Mesenchymal stem cell (in vitro differentiated cells and primary cell): ENCODE results near the gene MBP.
A peak's percentile ranks its signal among the peaks of the same experiment; 100 is the strongest.

ENCODE experiments used
- DNase-seq: peaks from one replicate; pipeline ENCODE4 v3.0.0-alpha.2; 2013
- H2AFZ ChIP-seq: one replicate; pipeline ENCODE4 v1.6.1; 2013; ENCODE audit warnings: low read depth, mild to moderate bottlenecking, control low read depth, inconsistent platforms, low read length, moderate library complexity
- H2AK5ac ChIP-seq: 2 replicates; pipeline ENCODE4 v1.6.1; 2013; ENCODE audit warnings: low read length, moderate library complexity, mild to moderate bottlenecking, inconsistent platforms; ENCODE audit not compliant: severe bottlenecking
- H2BK120ac ChIP-seq: one replicate; pipeline ENCODE4 v1.6.1; 2013; ENCODE audit warnings: low read depth, mild to moderate bottlenecking, inconsistent platforms, low read length, moderate library complexity
- H2BK12ac ChIP-seq, 2 experiments: one replicate each; pipeline ENCODE4 v1.6.1; 2013; ENCODE audit warnings: inconsistent platforms in 2 of 2, low read length in 2 of 2, mild to moderate bottlenecking in 2 of 2, moderate library complexity in 2 of 2, control low read depth in 1 of 2
- H2BK15ac ChIP-seq: one replicate; pipeline ENCODE4 v1.6.1; 2013; ENCODE audit warnings: mild to moderate bottlenecking, low read depth, inconsistent platforms; ENCODE audit not compliant: poor library complexity, severe bottlenecking
- H2BK5ac ChIP-seq: 2 replicates; pipeline ENCODE4 v1.6.1; 2013; ENCODE audit warnings: low read depth, mild to moderate bottlenecking, low read length, control low read depth, inconsistent platforms; ENCODE audit not compliant: poor library complexity, severe bottlenecking
- H3K14ac ChIP-seq, 2 experiments: one replicate each; pipeline ENCODE4 v1.6.1; 2013; ENCODE audit warnings: inconsistent platforms in 2 of 2, low read length in 2 of 2, control low read depth in 1 of 2, mild to moderate bottlenecking in 1 of 2, moderate library complexity in 1 of 2
- H3K18ac ChIP-seq, 2 experiments: one replicate each; pipeline ENCODE4 v1.6.1; 2013; ENCODE audit warnings: inconsistent platforms in 2 of 2, low read length in 2 of 2, control low read depth in 1 of 2, low read depth in 1 of 2, mild to moderate bottlenecking in 1 of 2
- H3K23ac ChIP-seq, 2 experiments: one replicate each; pipeline ENCODE4 v1.6.1; 2013; ENCODE audit warnings: inconsistent platforms in 2 of 2, low read length in 2 of 2, mild to moderate bottlenecking in 2 of 2, moderate library complexity in 2 of 2, control low read depth in 1 of 2
- H3K27ac ChIP-seq: 2 replicates; pipeline ENCODE4 v1.5.1; 2013; ENCODE audit warnings: mild to moderate bottlenecking, moderate library complexity, low read length, control low read depth, inconsistent platforms; ENCODE audit not compliant: poor library complexity, severe bottlenecking
- H3K27me3 ChIP-seq, 2 experiments: 2 replicates each; pipeline versions ENCODE4 v1.6.1 to v1.7.0; 2013; ENCODE audit warnings: low read length in 2 of 2, mild to moderate bottlenecking in 2 of 2, moderate library complexity in 2 of 2, control low read depth in 1 of 2, inconsistent platforms in 1 of 2; ENCODE audit not compliant: control insufficient read depth in 1 of 2, insufficient read depth in 1 of 2
- H3K36me3 ChIP-seq, 2 experiments: 2 replicates each; pipeline versions ENCODE4 v1.6.1 to v1.7.0; 2013; ENCODE audit warnings: low read length in 2 of 2, control low read depth in 1 of 2, inconsistent platforms in 1 of 2, low read depth in 1 of 2, mild to moderate bottlenecking in 1 of 2; ENCODE audit not compliant: insufficient read depth in 2 of 2, control insufficient read depth in 1 of 2
- H3K4ac ChIP-seq, 2 experiments: one replicate each; pipeline ENCODE4 v1.6.1; 2013; ENCODE audit warnings: inconsistent platforms in 2 of 2, low read length in 2 of 2, mild to moderate bottlenecking in 2 of 2, moderate library complexity in 2 of 2, control low read depth in 1 of 2, low read depth in 1 of 2
- H3K4me1 ChIP-seq: 2 replicates; pipeline ENCODE4 v1.6.1; 2013; ENCODE audit warnings: low read depth, low read length, control low read depth; ENCODE audit not compliant: control insufficient read depth, insufficient read depth
- H3K4me2 ChIP-seq: 2 replicates; pipeline ENCODE4 v1.6.1; 2013; ENCODE audit warnings: low read length, mild to moderate bottlenecking, inconsistent platforms; ENCODE audit not compliant: poor library complexity, severe bottlenecking
- H3K4me3 ChIP-seq, 2 experiments: 2 replicates each; pipeline versions ENCODE4 v1.5.1 to v1.7.0; 2013; ENCODE audit warnings: low read length in 2 of 2, mild to moderate bottlenecking in 2 of 2, control low read depth in 1 of 2, low read depth in 1 of 2; ENCODE audit not compliant: insufficient read depth in 1 of 2
- H3K79me1 ChIP-seq: replicated peaks from 2 replicates; pipeline ENCODE4 v1.6.1; 2013; ENCODE audit warnings: mild to moderate bottlenecking, control low read depth, low read length, inconsistent platforms; ENCODE audit not compliant: poor library complexity, severe bottlenecking
- H3K9ac ChIP-seq: 2 replicates; pipeline ENCODE4 v1.7.0; 2013; ENCODE audit warnings: mild to moderate bottlenecking, low read length, moderate library complexity
- H3K9me3 ChIP-seq: 2 replicates; pipeline ENCODE4 v1.7.0; 2013; ENCODE audit warnings: mild to moderate bottlenecking, low read length; ENCODE audit not compliant: control insufficient read depth
- H4K8ac ChIP-seq: one replicate; pipeline ENCODE4 v1.6.1; 2013; ENCODE audit warnings: inconsistent platforms, mild to moderate bottlenecking, low read length, moderate library complexity
- H4K91ac ChIP-seq: one replicate; pipeline ENCODE4 v1.6.1; 2013; ENCODE audit warnings: mild to moderate bottlenecking, low read length, inconsistent platforms
- WGBS: methylation state at CpG from one replicate; pipeline ENCODE4 v1.1.7; 2013; ENCODE audit warnings: mixed read lengths; 5-methylcytosine and 5-hydroxymethylcytosine counted together

The MBP gene

DNA sequence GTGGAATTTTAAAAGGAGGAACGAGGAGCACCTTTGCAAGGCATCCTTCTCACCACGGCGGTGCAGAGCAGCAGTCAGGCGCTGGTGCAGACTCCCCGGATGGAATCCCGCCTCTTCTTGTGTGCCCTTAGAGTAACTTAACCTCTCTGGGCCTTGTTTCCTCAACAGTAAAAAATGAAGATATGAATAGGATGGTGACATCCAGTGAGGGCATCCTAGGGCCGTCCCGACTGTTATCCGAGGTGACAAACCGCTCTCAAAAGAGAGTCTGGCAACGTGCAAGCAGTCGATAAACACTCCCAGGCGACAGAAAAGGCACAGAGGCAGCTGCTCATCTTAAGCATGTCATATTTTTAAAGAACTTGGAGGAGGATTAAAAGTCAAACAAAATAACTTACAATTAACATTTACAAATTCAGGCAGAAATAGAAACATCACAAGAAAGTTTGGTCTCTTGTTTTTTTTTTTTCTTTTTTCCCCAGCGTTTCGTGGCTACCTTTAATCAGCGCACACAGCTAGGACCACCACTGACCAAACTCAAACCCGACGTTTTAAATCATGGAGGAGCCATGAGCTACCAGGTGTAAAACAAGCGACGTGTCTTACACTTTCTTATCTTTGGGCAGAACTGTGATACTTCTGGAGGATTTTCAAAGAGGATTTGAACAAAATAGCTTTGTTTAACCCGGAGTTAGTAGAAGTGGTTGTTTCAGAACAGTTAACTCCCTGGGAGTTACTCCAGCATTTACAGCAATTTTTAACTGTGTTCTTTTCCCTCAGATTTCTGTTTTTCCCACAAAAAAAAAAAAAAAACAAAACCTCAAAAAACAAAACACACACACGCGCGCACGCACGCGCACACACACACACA lies 2.1 kb downstream of the MBP start:
- H2BK120ac ChIP-seq = peak overlapping the region; percentile 54
- H3K27me3 ChIP-seq = no peaks in the 10 kb centered on the region
- peak overlapping the region; percentile 98 for H3K4me2 ChIP-seq
- H2BK12ac ChIP-seq = peak overlapping the region in 1 of 2 experiments; percentile 58
- H2BK15ac ChIP-seq = peak overlapping the region; percentile 39
- no peaks in the 10 kb centered on the region for H3K9me3 ChIP-seq
- H3K18ac ChIP-seq = peak overlapping the region; percentile 39 to 93
- peaks cover 5% of the 10 kb centered on the region for H3K79me1 ChIP-seq
- H3K27ac ChIP-seq = no peak overlapping the region
- no peak overlapping the region for H3K23ac ChIP-seq
- 79% methylated on average over 25 of the region's 27 CpGs for WGBS
- peak overlapping the region in 1 of 2 experiments; percentile 66 for H3K14ac ChIP-seq
- H3K4me3 ChIP-seq = peak overlapping the region; percentile 84
- peak overlapping the region; percentile 85 for H3K9ac ChIP-seq
- H4K8ac ChIP-seq = no peak overlapping the region
- peaks cover 22% of the 10 kb centered on the region for H3K4me1 ChIP-seq
- H3K4ac ChIP-seq = peak overlapping the region in 1 of 2 experiments; percentile 13
- no peak overlapping the region for H2AFZ ChIP-seq
- peak overlapping the region; percentile 65 for H2AK5ac ChIP-seq
- no peak overlapping the region for H4K91ac ChIP-seq
- DNase-seq = no peak
- no peaks in the 10 kb centered on the region for H3K36me3 ChIP-seq
- H2BK5ac ChIP-seq = no peak overlapping the region

DNA sequence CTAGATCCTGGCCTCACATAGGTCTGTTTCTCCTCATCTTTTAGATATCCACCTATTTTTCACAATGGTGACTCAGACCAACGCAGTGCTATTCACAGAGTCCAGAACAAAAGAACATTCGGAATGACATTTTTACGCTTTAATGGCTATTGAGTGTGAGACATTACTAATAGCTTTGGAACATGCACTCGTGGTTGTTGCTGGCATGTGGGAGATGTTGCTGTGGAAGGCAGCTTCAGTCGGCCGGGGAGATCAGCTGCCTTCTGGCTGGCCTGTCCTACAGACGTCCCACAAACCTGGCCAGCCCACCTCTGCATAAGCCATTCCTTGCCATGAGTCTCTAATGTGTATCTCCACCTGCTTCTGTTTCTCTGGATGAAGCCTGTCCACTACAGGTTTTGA lies 3.4 kb downstream of the MBP start:
- peak; percentile 78 for DNase-seq
- WGBS = 31% methylated on average over 7 of the region's 7 CpGs

DNA sequence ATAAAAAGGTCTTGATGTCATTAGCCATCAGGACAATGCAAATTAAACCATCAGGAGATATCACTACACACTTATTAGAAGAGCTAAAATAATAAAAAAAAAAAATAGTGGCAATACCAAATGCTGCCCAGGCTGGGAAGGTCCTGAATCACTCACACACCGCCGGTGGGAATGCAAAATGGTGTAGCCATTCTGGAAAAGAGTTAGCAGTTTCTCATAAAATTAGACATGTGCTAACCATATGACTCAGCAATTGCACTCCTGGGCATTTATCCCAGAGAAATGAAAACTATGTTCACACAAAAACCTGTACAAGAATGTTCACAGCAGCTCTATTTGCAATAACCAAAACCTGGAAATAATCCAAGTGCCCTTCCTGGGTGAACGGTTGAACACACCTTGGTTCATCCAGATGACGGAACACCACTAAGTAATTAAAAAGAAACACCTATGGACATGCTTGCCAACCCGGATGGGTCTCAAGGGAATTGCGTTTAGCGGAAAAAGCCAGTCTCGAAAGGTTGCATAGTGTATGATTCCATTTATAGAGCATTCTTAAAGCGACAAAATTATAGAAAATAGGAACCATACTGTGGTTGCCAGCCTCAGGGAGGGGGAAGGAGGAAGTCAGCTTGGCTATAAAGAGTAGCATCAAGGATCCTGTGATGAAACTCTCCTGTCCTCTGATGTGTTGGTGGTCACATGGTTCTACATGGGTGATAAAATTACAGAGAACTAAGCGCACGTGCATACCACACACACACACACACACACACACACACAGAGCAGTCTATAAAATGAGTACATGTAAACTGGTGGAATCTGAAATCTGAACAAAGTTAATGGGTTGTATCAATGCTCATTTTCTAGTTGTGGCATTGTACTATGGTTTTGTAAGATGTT lies 4.6 kb downstream of the MBP start:
- Histone ChIP-seq H3K27ac (peak overlapping the region; percentile 81), H4K91ac (no peak overlapping the region), H3K4me2 (peak overlapping the region; percentile 4), H4K8ac (no peak overlapping the region), H3K9me3 (no peaks in the 10 kb centered on the region), H2AFZ (no peak overlapping the region), H3K9ac (peak overlapping the region; percentile 85), H2AK5ac (peak overlapping the region; percentile 8), H2BK5ac (no peak overlapping the region), H3K18ac (peak overlapping the region in 1 of 2 experiments; percentile 52), H2BK12ac (no peak overlapping the region), H2BK15ac (no peak overlapping the region), H3K36me3 (no peaks in the 10 kb centered on the region), H2BK120ac (peak overlapping the region; percentile 27), H3K4ac (no peak overlapping the region), H3K4me3 (peak overlapping the region in 1 of 2 experiments; percentile 60), H3K14ac (no peak overlapping the region), H3K27me3 (no peaks in the 10 kb centered on the region), H3K79me1 (peaks cover 12% of the 10 kb centered on the region), H3K4me1 (peaks cover 32% of the 10 kb centered on the region), H3K23ac (no peak overlapping the region)
- peak; percentile 56 for DNase-seq
- 83% methylated on average over 9 of the region's 11 CpGs for WGBS

More for the DNA sequence above, 3.4 kb downstream of the MBP start:
- Histone ChIP-seq H3K4me3 (peak overlapping the region in 1 of 2 experiments; percentile 51), H3K4me1 (peaks cover 28% of the 10 kb centered on the region), H4K91ac (no peak overlapping the region), H3K9me3 (no peaks in the 10 kb centered on the region), H2BK120ac (no peak overlapping the region), H2AK5ac (peak overlapping the region; percentile 11), H3K9ac (peak overlapping the region; percentile 85), H2BK12ac (peak overlapping the region in 1 of 2 experiments; percentile 19), H3K4me2 (no peak overlapping the region), H3K4ac (peak overlapping the region in 1 of 2 experiments; percentile 68), H3K79me1 (peaks cover 5% of the 10 kb centered on the region), H3K27me3 (no peaks in the 10 kb centered on the region), H2BK5ac (peak overlapping the region; percentile 47), H2BK15ac (no peak overlapping the region), H4K8ac (no peak overlapping the region), H3K27ac (peak overlapping the region; percentile 81), H3K36me3 (no peaks in the 10 kb centered on the region), H3K14ac (peak overlapping the region in 1 of 2 experiments; percentile 90), H3K23ac (no peak overlapping the region), H2AFZ (no peak overlapping the region), H3K18ac (no peak overlapping the region)
